ENCODE measurements around the gene MKRN3. TPM values are rescaled to one million over a fixed set of nuclear protein-coding genes. Genes with fewer than 3 reads are reported as not detected.

Gene MKRN3
- total RNA-seq, 6 experiments from 2014 or later = 0.12 to 0.16 (median 0.14) TPM; not detected in 3

DNA sequence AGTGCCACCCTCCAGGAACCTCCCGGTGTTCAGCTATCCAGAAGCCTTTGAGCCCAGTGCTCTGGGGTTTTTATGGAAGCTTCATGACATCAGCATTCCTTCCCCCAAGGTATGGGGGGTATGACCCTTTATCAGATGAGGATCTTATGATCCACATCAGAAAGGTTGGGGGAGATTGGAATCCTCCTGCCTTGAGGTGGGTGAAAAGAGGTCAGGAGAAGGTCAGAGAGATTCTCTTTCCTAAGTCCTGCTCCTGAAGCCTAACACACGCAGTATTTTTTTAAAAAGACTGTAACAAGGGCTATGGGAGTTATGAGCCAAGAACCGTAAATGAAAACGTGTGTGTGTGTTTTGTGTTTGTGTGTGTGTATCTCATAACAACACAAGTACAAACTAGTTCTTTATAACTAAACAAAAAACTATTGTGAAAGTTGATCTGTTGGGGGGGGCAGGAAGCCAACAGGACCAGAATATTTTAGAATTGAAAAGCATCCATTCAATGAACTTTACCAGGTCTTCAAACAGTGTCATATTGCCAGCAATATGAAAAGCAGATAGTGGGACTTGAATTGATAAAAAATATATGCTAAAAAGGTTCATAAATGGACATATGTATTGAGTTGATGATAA lies 13.2 kb downstream of the MKRN3 start:
- Mint-ChIP-seq H3K9me3 (peaks cover 14% of the 10 kb centered on the region), H3K27ac (no peak overlapping the region), H3K36me3 (ENCODE audit: low read depth) (no peaks in the 10 kb centered on the region), H3K27me3 (ENCODE audit: insufficient read depth) (no peaks in the 10 kb centered on the region), H3K4me3 (no peak overlapping the region), H3K4me1 (ENCODE audit: low read depth) (no peaks in the 10 kb centered on the region)
- DNase-seq = no peak
- TF ChIP-seq, protein P1, sequence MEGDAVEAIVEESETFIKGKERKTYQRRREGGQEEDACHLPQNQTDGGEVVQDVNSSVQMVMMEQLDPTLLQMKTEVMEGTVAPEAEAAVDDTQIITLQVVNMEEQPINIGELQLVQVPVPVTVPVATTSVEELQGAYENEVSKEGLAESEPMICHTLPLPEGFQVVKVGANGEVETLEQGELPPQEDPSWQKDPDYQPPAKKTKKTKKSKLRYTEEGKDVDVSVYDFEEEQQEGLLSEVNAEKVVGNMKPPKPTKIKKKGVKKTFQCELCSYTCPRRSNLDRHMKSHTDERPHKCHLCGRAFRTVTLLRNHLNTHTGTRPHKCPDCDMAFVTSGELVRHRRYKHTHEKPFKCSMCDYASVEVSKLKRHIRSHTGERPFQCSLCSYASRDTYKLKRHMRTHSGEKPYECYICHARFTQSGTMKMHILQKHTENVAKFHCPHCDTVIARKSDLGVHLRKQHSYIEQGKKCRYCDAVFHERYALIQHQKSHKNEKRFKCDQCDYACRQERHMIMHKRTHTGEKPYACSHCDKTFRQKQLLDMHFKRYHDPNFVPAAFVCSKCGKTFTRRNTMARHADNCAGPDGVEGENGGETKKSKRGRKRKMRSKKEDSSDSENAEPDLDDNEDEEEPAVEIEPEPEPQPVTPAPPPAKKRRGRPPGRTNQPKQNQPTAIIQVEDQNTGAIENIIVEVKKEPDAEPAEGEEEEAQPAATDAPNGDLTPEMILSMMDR (IDR thresholded peaks at IDR 0.05) = no peak

DNA sequence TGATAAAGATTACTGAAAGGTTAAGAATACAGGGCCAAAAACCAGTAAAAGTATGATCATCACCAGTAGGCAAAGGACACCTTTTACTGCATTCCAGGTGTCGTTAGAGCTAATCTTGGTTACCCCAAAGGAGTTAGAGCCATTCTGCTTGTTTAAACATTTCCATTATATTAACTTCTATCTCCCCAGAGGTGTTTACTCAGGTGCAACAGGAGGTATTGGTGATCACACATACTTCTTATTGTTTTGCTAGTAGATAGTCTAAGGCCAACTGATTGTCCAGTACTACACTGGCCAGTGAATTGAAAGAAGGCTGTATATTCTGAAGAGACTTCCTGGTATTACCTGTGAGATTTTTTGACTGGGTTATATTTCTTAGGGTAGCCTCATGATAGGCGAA lies 22.8 kb downstream of the MKRN3 start:
- Mint-ChIP-seq H3K27ac (no peak overlapping the region), H3K27me3 (ENCODE audit: insufficient read depth) (no peaks in the 10 kb centered on the region), H3K4me1 (ENCODE audit: low read depth) (no peaks in the 10 kb centered on the region), H3K9me3 (peaks cover 31% of the 10 kb centered on the region), H3K4me3 (no peak overlapping the region), H3K36me3 (ENCODE audit: low read depth) (no peaks in the 10 kb centered on the region; the same call in 1 of the 2 replicates)
- DNase-seq = no peak
- TF ChIP-seq, protein P1 (IDR thresholded peaks at IDR 0.05) = no peak

DNA sequence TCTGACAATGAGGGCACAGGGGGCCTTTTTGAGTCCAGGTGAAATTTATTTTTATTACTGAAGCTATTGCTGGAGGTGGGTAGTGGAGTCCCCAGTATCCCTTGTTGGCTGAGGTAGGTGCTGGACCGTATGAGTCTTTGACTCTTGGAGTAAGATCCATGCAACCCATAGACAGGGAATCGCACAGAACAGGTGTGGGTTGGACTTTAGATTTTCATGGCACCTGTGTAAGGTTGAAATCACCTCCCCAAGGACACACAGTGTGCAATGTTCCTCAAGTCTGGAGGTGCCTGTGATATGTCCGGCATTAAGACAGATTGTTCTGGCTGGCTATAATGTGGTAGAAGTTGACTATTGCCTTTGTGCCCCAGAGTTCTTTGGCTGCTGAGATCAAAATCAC lies 23.5 kb downstream of the MKRN3 start:
- Mint-ChIP-seq H3K4me1 (ENCODE audit: low read depth) (no peaks in the 10 kb centered on the region), H3K27me3 (ENCODE audit: insufficient read depth) (no peaks in the 10 kb centered on the region), H3K9me3 (peaks cover 27% of the 10 kb centered on the region), H3K36me3 (ENCODE audit: low read depth) (no peaks in the 10 kb centered on the region; the same call in 1 of the 2 replicates), H3K4me3 (no peak overlapping the region), H3K27ac (no peak overlapping the region)
- DNase-seq = no peak
- TF ChIP-seq, protein P1 (IDR thresholded peaks at IDR 0.05) = no peak

DNA sequence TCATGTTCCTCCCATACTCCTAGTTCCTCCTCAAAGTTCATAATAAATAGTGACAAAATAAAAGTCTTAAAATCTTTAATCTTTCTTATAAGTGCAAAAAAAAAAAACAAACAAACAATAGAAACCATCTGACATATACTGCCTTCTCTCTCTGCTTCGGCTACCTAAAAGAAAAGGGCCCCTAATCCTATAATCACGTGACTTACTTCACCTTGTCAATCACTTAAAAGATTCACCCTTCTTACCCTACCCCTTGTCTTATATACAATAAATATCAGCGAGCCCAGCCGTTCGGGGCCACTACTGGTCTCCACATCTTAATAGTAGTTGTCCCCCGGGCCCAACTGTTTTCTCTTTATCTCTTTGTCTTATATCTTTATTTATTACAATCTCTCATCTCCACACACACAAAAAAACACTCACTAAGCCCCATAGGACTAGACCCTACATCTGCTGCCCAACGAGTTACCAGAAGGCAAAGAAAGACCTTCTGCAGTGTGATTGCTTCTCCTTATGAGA lies 28.8 kb downstream of the MKRN3 start:
- Mint-ChIP-seq H3K9me3 (peaks cover 28% of the 10 kb centered on the region), H3K36me3 (ENCODE audit: low read depth) (no peaks in the 10 kb centered on the region; the same call in 1 of the 2 replicates), H3K27me3 (ENCODE audit: insufficient read depth) (no peaks in the 10 kb centered on the region; the same call in 1 of the 2 replicates), H3K4me3 (no peak overlapping the region), H3K4me1 (ENCODE audit: low read depth) (no peaks in the 10 kb centered on the region), H3K27ac (no peak overlapping the region)
- TF ChIP-seq, protein P1 (IDR thresholded peaks at IDR 0.05) = no peak
- DNase-seq = no peak

DNA sequence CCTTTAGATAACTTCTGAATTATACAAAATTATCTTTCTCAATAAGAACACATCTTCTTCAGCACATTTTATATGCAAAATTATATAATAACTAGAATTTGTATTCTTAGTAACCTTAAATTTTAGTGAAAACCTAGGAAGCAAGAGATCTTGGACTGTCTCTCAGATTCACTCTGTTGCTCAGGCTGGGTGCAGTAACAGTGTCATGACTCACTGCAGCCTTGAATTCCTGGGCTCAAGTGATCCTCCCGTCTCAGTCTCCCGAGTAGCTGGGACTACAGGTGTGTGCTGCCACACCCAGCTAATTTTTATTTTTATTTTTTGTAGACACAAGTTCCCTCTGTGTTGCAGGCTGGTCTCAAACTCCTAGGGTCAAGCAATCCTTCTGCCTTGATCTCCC lies 29.9 kb downstream of the MKRN3 start:
- Mint-ChIP-seq H3K4me1 (ENCODE audit: low read depth) (no peaks in the 10 kb centered on the region), H3K9me3 (peaks cover 22% of the 10 kb centered on the region), H3K27me3 (ENCODE audit: insufficient read depth) (no peaks in the 10 kb centered on the region; the same call in 1 of the 2 replicates), H3K36me3 (ENCODE audit: low read depth) (no peaks in the 10 kb centered on the region; the same call in 1 of the 2 replicates), H3K4me3 (no peak overlapping the region), H3K27ac (no peak overlapping the region)
- TF ChIP-seq, protein P1 (IDR thresholded peaks at IDR 0.05) = no peak
- no peak for DNase-seq
